ENCODE results near the gene SETX.

Gene SETX

GRCh38 chr9:132356324-132356924, 1.6 kb upstream of the SETX start:
- DNase-seq: no peak

DNA sequence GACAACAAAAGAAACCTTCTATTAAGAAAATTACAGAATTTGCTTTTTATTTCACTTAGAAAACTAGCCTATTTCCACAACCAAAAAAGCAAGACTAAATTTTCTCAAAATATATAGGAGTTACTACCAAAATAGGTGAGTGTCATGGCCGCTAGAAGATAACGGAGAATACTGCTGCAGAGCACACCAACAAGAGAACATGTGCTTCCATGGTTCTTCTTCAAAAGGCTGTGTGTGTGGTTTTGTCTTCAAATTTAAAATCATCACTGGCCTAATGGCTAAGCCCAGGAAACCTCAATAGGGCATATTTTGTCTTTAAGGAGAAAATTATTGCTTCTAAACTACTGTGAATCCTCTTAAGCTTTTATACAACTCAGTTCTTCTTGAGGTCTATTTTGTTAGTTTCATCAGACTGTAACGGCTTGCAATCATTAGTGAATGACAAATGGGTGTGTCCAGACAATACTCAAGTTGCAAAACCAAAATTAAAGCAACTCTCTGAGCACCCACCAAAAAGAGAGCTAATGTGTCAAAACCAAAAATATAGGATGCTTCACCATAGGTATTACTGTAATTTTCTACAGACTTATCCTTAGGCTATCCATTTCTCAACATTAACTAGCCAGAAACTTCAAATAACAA, 3.3 kb downstream of the SETX start:
- DNase-seq: peak; percentile 8

DNA sequence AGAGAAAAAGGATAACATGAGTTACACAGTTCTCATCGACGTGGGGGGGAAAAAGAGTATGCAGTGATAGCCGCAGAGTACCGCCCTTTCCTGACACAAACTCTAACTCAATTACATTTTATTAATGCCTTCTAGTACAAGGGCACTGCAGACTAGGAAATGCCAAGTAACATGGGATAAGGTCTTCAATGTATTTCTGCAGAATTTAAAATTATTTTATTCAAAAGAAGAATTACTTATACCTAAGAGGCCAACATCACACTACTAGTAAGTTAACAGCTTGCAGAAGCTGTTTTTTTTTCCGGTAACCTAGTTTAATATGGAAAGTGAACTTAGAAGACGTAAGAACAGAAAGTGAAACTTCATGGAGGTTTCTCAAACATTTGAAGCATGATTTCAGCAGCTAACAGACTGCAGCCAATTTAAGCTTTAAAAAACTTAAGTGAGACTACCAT, 3.9 kb downstream of the SETX start:
- no peak for DNase-seq

- DNase-seq: no peak
These were observed 6.1 kb downstream of the SETX start for GRCh38 chr9:132348676-132349075.

DNA sequence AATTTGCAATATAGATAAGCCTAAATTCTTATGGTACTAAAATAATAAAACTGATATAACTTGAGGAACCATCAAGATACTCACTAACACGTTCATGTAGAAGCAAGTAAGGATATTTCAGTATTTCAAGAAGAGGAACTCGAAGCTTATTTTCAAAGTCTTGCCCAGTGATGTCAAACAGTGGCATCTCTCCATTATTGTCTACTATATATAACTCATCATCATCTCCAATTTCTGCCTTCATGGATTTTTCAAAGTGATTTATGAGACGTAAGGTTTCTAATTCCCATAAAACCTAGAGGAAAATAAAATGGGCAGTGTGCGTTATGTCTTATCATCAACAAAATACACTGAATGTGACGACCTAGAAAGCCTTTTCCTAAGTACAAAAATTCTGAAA, 8.6 kb downstream of the SETX start:
- no peak for DNase-seq

- no peak for DNase-seq
These were observed 13.5 kb downstream of the SETX start for GRCh38 chr9:132341177-132341840.

GRCh38 chr9:132334364-132334763, 20.4 kb downstream of the SETX start:
- DNase-seq: no peak

- DNase-seq: no peak
These were observed 21.2 kb downstream of the SETX start for GRCh38 chr9:132333556-132333955.

- DNase-seq: no peak
These were observed 26.2 kb downstream of the SETX start for GRCh38 chr9:132328580-132328979.

GRCh38 chr9:132327537-132327936, 27.2 kb downstream of the SETX start:
- DNase-seq: no peak

GRCh38 chr9:132324425-132324824, 30.4 kb downstream of the SETX start:
- DNase-seq: no peak

GRCh38 chr9:132319421-132320110, 35.2 kb downstream of the SETX start:
- DNase-seq: no peak

GRCh38 chr9:132312873-132313272, 41.9 kb downstream of the SETX start:
- DNase-seq: no peak

DNA sequence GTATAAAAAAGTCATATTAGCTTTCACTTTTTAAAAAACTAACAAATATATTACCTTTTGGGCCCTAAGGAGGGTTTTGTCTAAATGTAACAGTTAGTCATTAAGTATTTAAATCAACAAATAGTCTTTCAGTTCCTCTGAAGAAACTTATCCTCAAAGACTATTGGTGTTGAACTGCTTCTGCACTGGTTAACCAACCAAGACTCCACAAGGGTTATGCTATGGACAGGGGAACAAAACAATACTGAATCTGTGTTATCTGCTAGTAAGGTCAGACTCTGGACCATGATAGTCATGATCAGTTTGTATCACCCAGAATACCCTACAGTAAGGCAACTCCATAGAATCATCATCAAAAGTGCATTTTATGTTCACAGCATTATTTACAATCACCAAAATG, 42.4 kb downstream of the SETX start:
- DNase-seq: no peak

DNA sequence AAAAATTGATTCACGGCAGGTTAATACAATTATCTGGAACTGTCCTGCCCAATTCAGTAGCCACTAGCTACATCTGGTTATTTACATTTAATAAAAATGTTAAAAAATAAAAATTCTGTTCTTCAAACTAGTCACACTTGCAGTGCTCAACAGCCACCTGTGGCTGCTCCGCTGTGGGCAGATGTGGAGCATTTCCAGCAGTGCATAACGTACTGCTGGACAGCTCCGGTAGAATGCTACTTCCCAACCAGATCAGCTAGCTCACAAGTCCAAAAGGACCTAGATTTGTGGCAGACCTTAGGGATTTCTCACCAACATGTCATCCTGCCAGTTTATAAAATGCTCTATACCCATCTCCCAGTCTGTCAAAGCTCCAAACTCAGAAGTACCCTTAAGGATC, 42.8 kb downstream of the SETX start:
- DNase-seq: no peak

DNA sequence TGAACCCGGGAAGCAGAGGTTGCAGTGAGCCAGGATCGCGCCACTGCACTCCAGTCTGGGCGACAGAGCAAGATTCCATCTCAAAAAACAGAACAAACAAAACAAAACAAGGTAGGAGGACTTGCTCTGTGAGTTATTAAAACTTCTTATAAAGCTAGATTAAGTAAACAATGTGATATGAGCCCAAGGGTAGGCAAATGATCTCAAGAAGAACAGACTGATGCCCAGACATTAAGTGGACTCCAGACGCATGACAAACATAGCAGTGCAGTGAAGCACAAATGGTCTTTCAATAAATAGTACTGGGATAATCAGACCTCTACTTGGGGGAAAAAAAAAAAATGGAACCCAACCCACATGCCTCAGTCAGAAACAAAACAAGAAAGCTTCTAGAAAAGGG, 45.7 kb downstream of the SETX start:
- DNase-seq: no peak

- DNase-seq: no peak
These were observed 53.3 kb downstream of the SETX start for GRCh38 chr9:132301521-132301920.

DNA sequence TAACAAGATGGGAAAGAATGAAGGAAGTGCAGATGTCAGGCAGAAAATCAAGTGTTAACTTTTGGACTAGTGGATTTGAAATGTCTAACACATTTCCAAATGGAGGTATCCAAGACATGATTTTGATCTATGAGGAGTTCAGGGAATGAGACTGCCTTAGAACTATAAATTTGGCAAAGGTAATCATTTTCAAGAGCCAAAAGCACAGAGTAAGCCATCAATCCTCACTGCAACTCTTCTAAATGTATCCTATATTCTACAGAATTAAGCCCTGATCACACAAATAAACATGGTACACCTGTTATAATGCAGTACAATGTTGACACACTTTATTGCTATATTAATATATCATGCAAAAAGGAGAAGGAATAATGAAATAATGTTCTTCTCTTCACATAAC, 55.6 kb downstream of the SETX start:
- DNase-seq: no peak

GRCh38 chr9:132295181-132295580, 59.6 kb downstream of the SETX start:
- no peak for DNase-seq

GRCh38 chr9:132293145-132293721, 61.6 kb downstream of the SETX start:
- DNase-seq: no peak

GRCh38 chr9:132288966-132289365, 65.8 kb downstream of the SETX start:
- DNase-seq: no peak

DNA sequence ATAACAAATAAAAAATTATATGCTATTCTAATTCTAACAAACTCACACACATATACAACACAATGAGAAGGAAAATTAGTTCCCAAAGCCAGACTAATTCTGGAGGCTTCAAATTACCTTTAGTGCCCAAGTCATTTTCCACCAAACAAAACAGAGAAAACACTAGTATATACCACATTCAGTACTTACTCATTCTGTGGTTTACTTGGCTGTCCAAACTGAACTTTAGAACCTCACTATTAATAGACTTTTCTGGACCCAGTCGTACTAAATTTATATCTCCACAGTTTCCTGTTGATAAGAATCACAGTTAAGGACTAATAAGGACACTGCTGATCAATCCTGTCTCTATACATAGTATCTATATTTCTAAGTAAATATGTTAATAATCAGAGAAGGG, 66.4 kb downstream of the SETX start:
- DNase-seq: no peak

- no peak for DNase-seq
These were observed 67.5 kb downstream of the SETX start for GRCh38 chr9:132287256-132287760.
